ENCODE results near the gene PTPRR. TPM values are rescaled to one million over a fixed set of nuclear protein-coding genes. Genes with fewer than 3 reads are reported as not detected.

PTPRR gene
- total RNA-seq, 1 experiment from 2014 or later, result 0.46 TPM

DNA sequence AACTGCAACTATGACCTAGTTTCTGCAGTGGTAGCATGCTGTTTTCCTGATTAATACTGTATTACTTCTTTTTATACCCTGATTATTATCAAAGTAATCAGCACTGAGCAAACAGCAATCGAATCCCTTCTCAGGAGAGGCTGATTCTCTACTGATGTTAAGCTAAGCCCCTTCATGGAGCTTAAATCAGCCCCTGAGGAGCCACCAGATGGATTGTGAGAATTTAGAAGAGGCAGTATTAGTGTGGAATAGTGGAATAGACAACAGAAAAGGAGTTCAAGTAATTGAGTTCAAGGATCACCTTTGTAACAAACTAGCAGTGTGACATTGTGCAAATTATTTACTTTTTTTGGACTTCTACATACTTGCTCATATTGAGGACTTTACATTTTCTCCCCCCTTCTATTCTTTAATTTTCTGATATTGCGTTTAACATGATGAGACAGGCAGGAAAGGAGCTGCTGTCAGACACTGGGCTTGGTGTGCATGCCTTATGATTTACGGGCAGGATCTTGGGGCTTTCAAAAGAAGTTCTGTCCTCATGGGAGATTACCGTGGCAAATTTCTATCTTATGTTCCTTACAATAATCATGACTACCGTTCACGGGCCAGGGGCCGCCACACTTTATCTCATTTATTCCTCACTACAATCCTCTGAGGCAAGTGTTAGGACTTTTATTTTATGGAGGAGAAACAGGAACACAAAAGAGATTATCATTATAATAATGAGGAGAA, 68.0 kb downstream of the PTPRR start:
- H3K9me3 Mint-ChIP-seq, result no peaks in the 10 kb centered on the region
- H3K4me3 Mint-ChIP-seq, result no peak overlapping the region
- H3K27ac Mint-ChIP-seq, result no peak overlapping the region
- H3K4me1 Mint-ChIP-seq, result peaks cover 13% of the 10 kb centered on the region
- peaks cover 15% of the 10 kb centered on the region for H3K27me3 Mint-ChIP-seq (ENCODE audit: low read depth)
- TF ChIP-seq NR2C2 (CRISPR knock-in tag; IDR thresholded peaks at IDR 0.05), result no peak
- no peak for TF ChIP-seq NFE2L1 (CRISPR knock-in tag; IDR thresholded peaks at IDR 0.05)
- no peak for TF ChIP-seq ZBTB43 (CRISPR knock-in tag; IDR thresholded peaks at IDR 0.05)
- ChIA-PET POLR2A (no interaction called here), CTCF (interaction anchor here (1.1 kb wide), 1 partner anchor 119 kb away, joined by 3 read pairs; no protein-coding TSS in a partner anchor)
- H3K36me3 Mint-ChIP-seq, result no peaks in the 10 kb centered on the region
- ATAC-seq (no peak), DNase-seq (ENCODE audit: low spot score) (no peak)

DNA sequence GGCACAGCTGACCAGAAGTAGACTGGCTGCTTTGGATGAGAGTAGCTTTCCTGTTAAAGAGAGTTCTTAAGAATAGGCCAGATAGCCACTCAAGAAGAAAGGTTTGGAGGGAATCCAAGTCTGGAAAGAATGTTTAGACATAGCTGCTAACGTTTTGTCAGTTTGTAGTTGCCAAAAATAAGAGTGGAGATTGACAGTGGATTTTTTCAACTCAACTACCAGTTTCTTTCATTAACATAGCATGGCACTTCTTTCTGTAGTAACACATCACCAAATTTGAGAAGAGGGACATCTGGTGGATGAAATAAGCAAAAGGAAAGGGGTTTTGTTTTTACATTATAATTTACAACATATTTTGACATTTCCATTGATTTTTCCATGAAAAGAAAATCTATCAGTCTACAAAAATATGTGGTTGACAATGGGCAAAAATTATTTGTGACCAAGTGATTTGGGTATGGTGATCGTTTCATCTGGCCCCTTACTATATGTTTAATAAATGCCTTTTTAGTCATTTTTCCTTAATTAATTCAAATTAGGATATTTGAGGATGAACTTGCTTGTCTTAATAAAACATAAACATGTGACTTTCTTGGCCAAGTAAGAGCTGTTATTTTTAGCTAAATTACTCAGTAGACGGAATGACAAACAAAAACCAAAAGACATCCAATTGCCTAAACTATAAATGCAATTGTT, 71.1 kb downstream of the PTPRR start:
- TF ChIP-seq NR2C2 (CRISPR knock-in tag; IDR thresholded peaks at IDR 0.05), result no peak
- TF ChIP-seq ZNF317 (CRISPR knock-in tag; IDR thresholded peaks at IDR 0.05; ENCODE audit: borderline replicate concordance, low read depth), result peak; percentile 73; the same call in 1 of the 2 replicates
- Mint-ChIP-seq H3K4me1 (peaks cover under 1% of the 10 kb centered on the region), H3K4me3 (no peak overlapping the region), H3K27ac (no peak overlapping the region), H3K36me3 (no peaks in the 10 kb centered on the region), H3K9me3 (no peaks in the 10 kb centered on the region), H3K27me3 (ENCODE audit: low read depth) (peaks cover 6% of the 10 kb centered on the region)
- ATAC-seq, result peak; percentile 24; the same call in 1 of the 2 replicates
- ChIA-PET CTCF (interaction anchor here (1.0 to 2.7 kb wide), 3 partner anchors 10 to 115 kb away, joined by 3 to 25 read pairs (median 7); no protein-coding TSS in a partner anchor), POLR2A (no interaction called here)
- DNase-seq (ENCODE audit: low spot score), result no peak

DNA sequence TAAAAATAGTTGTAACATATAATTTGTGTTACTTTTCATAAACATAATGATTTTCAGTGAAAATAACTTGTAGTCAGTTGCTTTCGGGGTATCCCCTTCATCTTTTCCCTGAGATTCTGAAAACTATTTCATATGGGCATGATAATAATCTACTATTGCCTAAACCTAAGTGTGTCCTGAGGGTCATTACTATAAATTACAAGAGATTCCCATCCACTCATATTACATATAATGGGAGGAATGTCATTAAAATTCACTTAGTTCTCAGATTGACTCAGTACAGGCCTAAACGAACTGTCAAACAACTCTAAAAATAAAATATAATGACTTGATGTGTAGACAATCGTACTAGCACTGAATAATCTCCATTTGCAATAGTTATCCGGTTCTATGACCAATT, 72.7 kb downstream of the PTPRR start:
- Mint-ChIP-seq H3K9me3 (no peaks in the 10 kb centered on the region), H3K4me1 (no peaks in the 10 kb centered on the region), H3K4me3 (no peak overlapping the region), H3K27ac (no peak overlapping the region), H3K36me3 (no peaks in the 10 kb centered on the region), H3K27me3 (ENCODE audit: low read depth) (no peaks in the 10 kb centered on the region)
- DNase-seq (ENCODE audit: low spot score) (no peak), ATAC-seq (no peak)
- ChIA-PET POLR2A (no interaction called here), CTCF (no interaction called here)
- TF ChIP-seq CBFB (CRISPR knock-in tag; IDR thresholded peaks at IDR 0.05; ENCODE audit: low read depth), result no peak
- TF ChIP-seq TEAD1 (CRISPR knock-in tag; IDR thresholded peaks at IDR 0.05), result no peak
- TF ChIP-seq, protein P1, sequence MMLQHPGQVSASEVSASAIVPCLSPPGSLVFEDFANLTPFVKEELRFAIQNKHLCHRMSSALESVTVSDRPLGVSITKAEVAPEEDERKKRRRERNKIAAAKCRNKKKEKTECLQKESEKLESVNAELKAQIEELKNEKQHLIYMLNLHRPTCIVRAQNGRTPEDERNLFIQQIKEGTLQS (CRISPR knock-in tag; conservative IDR thresholded peaks at IDR 0.05), result no peak
- TF ChIP-seq ZNF512 (CRISPR knock-in tag; IDR thresholded peaks at IDR 0.05; ENCODE audit: borderline replicate concordance), result no peak
- no peak for TF ChIP-seq ZNF232 (CRISPR knock-in tag; IDR thresholded peaks at IDR 0.05)
- no peak for TF ChIP-seq GTF2I (CRISPR knock-in tag; conservative IDR thresholded peaks at IDR 0.05)
- no peak for TF ChIP-seq CTCF (IDR thresholded peaks at IDR 0.05)
- TF ChIP-seq ZNF671 (CRISPR knock-in tag; IDR thresholded peaks at IDR 0.05), result no peak
- no peak for TF ChIP-seq ZSCAN18 (CRISPR knock-in tag; IDR thresholded peaks at IDR 0.05)
- no peak for TF ChIP-seq AR (CRISPR knock-in tag; IDR thresholded peaks at IDR 0.05)
- TF ChIP-seq MXD4 (CRISPR knock-in tag; IDR thresholded peaks at IDR 0.05; ENCODE audit: borderline replicate concordance), result no peak
- TF ChIP-seq ATF2 (CRISPR knock-in tag; IDR thresholded peaks at IDR 0.05; ENCODE audit: borderline replicate concordance, low read depth), result no peak
- TF ChIP-seq KAT7 (CRISPR knock-in tag; IDR thresholded peaks at IDR 0.05; ENCODE audit: borderline replicate concordance), result no peak

Data from WTC11 (cell line).